Measurements from ENCODE around the gene AREL1. TPM values are rescaled to one million over a fixed set of nuclear protein-coding genes. Genes with fewer than 3 reads are reported as not detected.

The AREL1 gene
- polyA plus RNA-seq, 4 donors: 8.4 to 20.4 (median 16.4) TPM

DNA sequence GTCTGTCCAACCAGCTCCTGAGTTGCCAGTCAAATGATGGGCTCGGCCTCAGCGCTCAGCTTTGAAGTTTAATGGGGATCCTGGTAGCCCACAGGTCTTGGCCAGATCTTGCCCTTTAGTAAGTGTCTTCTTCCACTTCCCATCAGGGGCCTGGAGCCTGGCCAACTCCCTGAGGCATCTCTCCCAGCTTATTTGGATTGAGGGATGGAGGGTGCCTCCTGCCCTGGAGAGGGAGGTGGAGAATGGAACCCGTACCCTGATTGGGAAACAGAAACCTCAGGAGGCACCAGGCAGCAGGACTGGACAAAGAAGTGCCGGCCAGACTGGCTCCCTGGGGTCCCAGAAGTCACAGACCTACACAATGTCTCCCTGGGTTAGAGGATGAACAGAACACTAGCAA is 60.3 kb downstream of the AREL1 start:
- FAIRE-seq (no peak), DNase-seq (no peak)
- Histone ChIP-seq H3K4me3 (ENCODE audit: low read depth in 1 of 3, low read length in 3 of 3) (no peak overlapping the region), H3K27me3 (ENCODE audit: control insufficient read depth in 3 of 3, insufficient read depth in 3 of 3, low read length in 3 of 3) (no peaks in the 10 kb centered on the region), H3K36me3 (ENCODE audit: control insufficient read depth in 3 of 3, insufficient read depth in 2 of 3, low read depth in 1 of 3, low read length in 3 of 3) (peaks cover 3 to 11% (median 3%) of the 10 kb centered on the region in 3 donors), H3K27ac (ENCODE audit: low read depth in 1 of 3, low read length in 2 of 3) (no peak overlapping the region), H3K9me3 (ENCODE audit: control insufficient read depth in 2 of 2, insufficient read depth in 1 of 2, low read depth in 1 of 2, low read length in 1 of 2) (no peaks in the 10 kb centered on the region), H3K4me1 (ENCODE audit: control insufficient read depth in 3 of 3, insufficient read depth in 2 of 3, low read depth in 1 of 3, low read length in 2 of 3) (no peaks in the 10 kb centered on the region)
- 59 to 94% (median 87%) methylated on average over 4 of the region's 4 CpGs for WGBS, 3 donors

DNA sequence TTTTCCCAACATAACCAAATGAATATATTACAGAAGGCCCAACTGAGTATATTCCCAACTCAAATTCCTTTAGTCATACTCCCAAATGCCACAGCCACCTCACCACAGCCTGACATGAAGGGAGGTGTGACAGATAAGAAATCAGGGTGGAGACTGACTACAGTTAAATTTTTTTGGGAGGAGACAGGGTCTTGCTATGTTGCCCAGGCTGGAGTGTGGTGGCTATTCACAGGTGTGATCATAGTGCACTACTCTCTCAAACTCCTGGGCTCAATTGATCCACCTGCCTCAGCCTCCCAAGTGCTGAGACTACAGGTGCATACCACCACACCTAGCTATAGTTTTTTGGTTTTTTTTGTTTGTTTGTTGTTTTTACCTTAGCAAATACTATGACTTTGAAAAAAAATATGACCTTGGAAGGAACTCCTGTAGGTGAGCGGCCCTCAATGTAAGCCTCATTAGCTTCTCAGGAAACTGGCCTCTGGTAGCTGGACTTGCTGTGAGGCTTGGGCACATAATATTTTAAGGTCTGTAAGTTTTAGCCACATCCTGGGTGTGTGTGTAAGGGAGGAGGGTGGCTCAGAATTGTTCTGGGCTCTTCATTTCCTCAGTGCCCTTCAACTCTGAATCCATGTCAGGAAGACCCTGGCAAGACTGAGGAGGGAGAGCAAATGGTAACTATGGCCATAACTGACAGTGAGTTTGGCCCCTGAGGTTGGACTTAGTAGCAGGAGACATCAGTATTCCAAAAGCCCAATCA is 61.8 kb downstream of the AREL1 start:
- FAIRE-seq (no peak), DNase-seq (no peak)
- H3K36me3 ChIP-seq (ENCODE audit: control insufficient read depth in 3 of 3, insufficient read depth in 2 of 3, low read depth in 1 of 3, low read length in 3 of 3): peaks cover 0 to 7% (median 3%) of the 10 kb centered on the region in 3 donors
- no peak overlapping the region for H3K27ac ChIP-seq (ENCODE audit: low read depth in 1 of 3, low read length in 2 of 3)
- no peaks in the 10 kb centered on the region for H3K27me3 ChIP-seq (ENCODE audit: control insufficient read depth in 3 of 3, insufficient read depth in 3 of 3, low read length in 3 of 3)
- H3K4me3 ChIP-seq (ENCODE audit: low read depth in 1 of 3, low read length in 3 of 3): no peak overlapping the region
- WGBS, 3 donors: 93 to 97% (median 97%) methylated on average over 1 of the region's 1 CpG
- H3K9me3 ChIP-seq (ENCODE audit: control insufficient read depth in 2 of 2, insufficient read depth in 1 of 2, low read depth in 1 of 2, low read length in 1 of 2): no peaks in the 10 kb centered on the region
- H3K4me1 ChIP-seq (ENCODE audit: control insufficient read depth in 3 of 3, insufficient read depth in 2 of 3, low read depth in 1 of 3, low read length in 2 of 3): no peaks in the 10 kb centered on the region

DNA sequence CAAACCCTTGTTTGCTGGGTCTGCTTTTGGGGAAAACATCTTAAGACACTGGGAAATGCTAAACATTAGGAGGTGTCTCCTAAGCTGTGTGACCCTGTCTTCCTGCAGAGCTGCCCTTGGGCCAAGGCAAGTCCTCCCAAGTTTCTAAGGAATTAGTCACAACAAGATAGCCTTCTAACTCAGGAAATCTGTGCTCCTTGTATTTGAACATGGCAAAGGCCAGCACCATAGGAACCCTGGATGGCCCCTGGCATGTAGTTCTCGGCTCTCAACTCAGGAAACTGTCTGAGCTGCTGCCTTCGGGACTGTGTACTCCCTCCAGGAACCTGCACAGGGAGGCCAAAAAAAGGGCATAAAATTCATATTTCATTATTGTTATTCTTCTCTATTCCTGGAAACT is 63.2 kb downstream of the AREL1 start:
- no peak for DNase-seq
- no peak overlapping the region for H3K4me3 ChIP-seq (ENCODE audit: low read depth in 1 of 3, low read length in 3 of 3)
- WGBS, 3 donors: 80 to 90% (median 89%) methylated on average over 2 of the region's 2 CpGs
- peaks cover 0 to 4% (median 0%) of the 10 kb centered on the region in 3 donors for H3K4me1 ChIP-seq (ENCODE audit: control insufficient read depth in 3 of 3, insufficient read depth in 2 of 3, low read depth in 1 of 3, low read length in 2 of 3)
- no peaks in the 10 kb centered on the region for H3K27me3 ChIP-seq (ENCODE audit: control insufficient read depth in 3 of 3, insufficient read depth in 3 of 3, low read length in 3 of 3)
- peaks cover 0 to 7% (median 0%) of the 10 kb centered on the region in 3 donors for H3K36me3 ChIP-seq (ENCODE audit: control insufficient read depth in 3 of 3, insufficient read depth in 2 of 3, low read depth in 1 of 3, low read length in 3 of 3)
- no peak overlapping the region for H3K27ac ChIP-seq (ENCODE audit: low read depth in 1 of 3, low read length in 2 of 3)
- H3K9me3 ChIP-seq (ENCODE audit: control insufficient read depth in 2 of 2, insufficient read depth in 1 of 2, low read depth in 1 of 2, low read length in 1 of 2): no peaks in the 10 kb centered on the region
- FAIRE-seq: no peak

DNA sequence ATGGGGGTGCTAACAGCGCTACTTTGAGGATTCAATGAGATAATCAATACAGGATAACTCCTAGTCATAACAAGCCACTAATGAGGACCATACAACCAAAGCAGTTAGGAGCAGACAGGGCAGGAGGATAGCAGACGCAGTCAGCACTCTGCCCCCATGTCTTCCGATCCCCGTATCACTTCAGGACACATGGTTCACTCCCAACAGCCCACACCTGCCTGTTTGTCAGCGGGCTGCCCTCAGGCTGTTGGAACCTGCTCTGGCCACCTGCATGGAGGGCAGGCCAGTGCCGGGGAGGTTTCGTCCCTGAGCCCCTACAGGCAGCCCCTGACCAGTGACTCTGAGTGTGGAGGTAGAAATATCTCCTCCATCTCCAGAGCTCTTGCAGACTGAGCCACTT is 63.7 kb downstream of the AREL1 start:
- 59 to 78% (median 76%) methylated on average over 7 of the region's 7 CpGs for WGBS, 3 donors
- Histone ChIP-seq H3K27me3 (ENCODE audit: control insufficient read depth in 3 of 3, insufficient read depth in 3 of 3, low read length in 3 of 3) (peaks cover 0 to 2% (median 0%) of the 10 kb centered on the region in 3 donors), H3K4me1 (ENCODE audit: control insufficient read depth in 3 of 3, insufficient read depth in 2 of 3, low read depth in 1 of 3, low read length in 2 of 3) (peaks cover 0 to 4% (median 0%) of the 10 kb centered on the region in 3 donors), H3K36me3 (ENCODE audit: control insufficient read depth in 3 of 3, insufficient read depth in 2 of 3, low read depth in 1 of 3, low read length in 3 of 3) (peaks cover 0 to 7% (median 0%) of the 10 kb centered on the region in 3 donors), H3K27ac (ENCODE audit: low read depth in 1 of 3, low read length in 2 of 3) (no peak overlapping the region), H3K4me3 (ENCODE audit: low read depth in 1 of 3, low read length in 3 of 3) (no peak overlapping the region), H3K9me3 (ENCODE audit: control insufficient read depth in 2 of 2, insufficient read depth in 1 of 2, low read depth in 1 of 2, low read length in 1 of 2) (no peaks in the 10 kb centered on the region)
- DNase-seq: no peak
- FAIRE-seq: no peak

DNA sequence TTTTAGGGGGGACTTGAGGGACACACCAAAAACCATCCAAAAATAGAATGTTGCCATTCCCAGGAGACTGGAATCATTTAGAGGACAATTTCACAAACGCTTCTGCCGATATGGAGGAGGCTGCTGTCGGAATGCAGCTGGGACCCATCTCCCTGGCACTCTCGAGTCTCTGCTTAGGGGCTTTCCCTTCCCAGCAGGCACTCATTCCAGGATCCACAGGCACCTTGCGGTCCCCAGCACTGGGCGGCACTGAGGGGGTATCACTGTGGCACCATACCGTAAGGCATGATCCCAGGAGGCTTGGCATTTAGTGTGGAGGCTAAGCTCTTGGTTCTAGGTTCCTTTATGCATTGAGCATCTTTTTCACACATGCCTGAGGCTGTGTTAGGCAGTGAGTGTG is 64.3 kb downstream of the AREL1 start:
- WGBS, 3 donors: 64 to 84% (median 81%) methylated on average over 7 of the region's 7 CpGs
- no peaks in the 10 kb centered on the region for H3K9me3 ChIP-seq (ENCODE audit: control insufficient read depth in 2 of 2, insufficient read depth in 1 of 2, low read depth in 1 of 2, low read length in 1 of 2)
- FAIRE-seq: no peak

DNA sequence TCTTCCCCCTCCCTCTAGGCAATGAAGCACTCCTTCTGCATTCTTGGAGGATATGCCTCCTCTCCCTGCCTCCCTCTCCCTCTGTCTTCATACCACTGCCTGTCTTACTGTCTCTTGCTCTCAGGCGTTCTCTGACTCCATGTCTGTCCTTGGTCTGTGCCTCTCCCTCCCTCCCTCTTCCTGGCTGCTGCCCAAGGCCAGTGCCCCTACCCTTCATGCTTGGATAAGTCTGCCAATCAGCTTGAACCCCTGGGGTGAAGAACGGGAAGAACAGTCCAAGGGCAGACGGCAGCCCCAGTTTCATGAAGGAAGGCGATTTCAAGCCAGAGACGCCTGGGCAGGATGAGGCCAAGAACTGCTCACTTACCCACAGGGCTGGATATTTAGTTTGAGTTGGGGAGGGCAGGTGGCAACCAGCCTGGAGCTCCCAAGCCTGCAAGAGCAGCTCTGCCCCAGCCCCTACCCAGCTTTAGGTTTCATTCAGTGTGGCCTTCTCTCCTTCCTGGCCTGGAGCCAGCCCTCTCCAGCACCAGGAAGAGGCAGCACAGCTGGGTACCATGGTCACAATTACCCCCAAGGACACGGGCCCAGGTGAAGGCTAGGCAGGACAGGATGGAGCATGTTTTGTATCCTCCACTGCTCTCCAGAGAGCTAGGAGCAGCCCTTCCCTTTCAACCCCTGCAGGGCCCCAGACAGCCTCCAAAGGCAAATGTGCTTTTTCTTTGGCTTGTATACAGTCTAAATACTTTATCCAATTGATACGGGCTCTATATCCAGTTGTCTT is 65.0 kb downstream of the AREL1 start:
- Histone ChIP-seq H3K4me1 (ENCODE audit: control insufficient read depth in 3 of 3, insufficient read depth in 2 of 3, low read depth in 1 of 3, low read length in 2 of 3) (peaks cover 0 to 4% (median 0%) of the 10 kb centered on the region in 3 donors), H3K27me3 (ENCODE audit: control insufficient read depth in 3 of 3, insufficient read depth in 3 of 3, low read length in 3 of 3) (peaks cover 0 to 2% (median 0%) of the 10 kb centered on the region in 3 donors), H3K9me3 (ENCODE audit: control insufficient read depth in 2 of 2, insufficient read depth in 1 of 2, low read depth in 1 of 2, low read length in 1 of 2) (no peaks in the 10 kb centered on the region), H3K27ac (ENCODE audit: low read depth in 1 of 3, low read length in 2 of 3) (no peak overlapping the region), H3K36me3 (ENCODE audit: control insufficient read depth in 3 of 3, insufficient read depth in 2 of 3, low read depth in 1 of 3, low read length in 3 of 3) (peaks cover 0 to 4% (median 0%) of the 10 kb centered on the region in 3 donors), H3K4me3 (ENCODE audit: low read depth in 1 of 3, low read length in 3 of 3) (no peak overlapping the region)
- FAIRE-seq (no peak), DNase-seq (no peak)
- WGBS, 3 donors: 23 to 39% (median 35%) methylated on average over 7 of the region's 7 CpGs

More for the DNA sequence above, 64.3 kb downstream of the AREL1 start:
- Histone ChIP-seq H3K27ac (ENCODE audit: low read depth in 1 of 3, low read length in 2 of 3) (no peak overlapping the region), H3K36me3 (ENCODE audit: control insufficient read depth in 3 of 3, insufficient read depth in 2 of 3, low read depth in 1 of 3, low read length in 3 of 3) (peaks cover 0 to 7% (median 0%) of the 10 kb centered on the region in 3 donors), H3K4me3 (ENCODE audit: low read depth in 1 of 3, low read length in 3 of 3) (no peak overlapping the region), H3K4me1 (ENCODE audit: control insufficient read depth in 3 of 3, insufficient read depth in 2 of 3, low read depth in 1 of 3, low read length in 2 of 3) (peaks cover 0 to 4% (median 0%) of the 10 kb centered on the region in 3 donors), H3K27me3 (ENCODE audit: control insufficient read depth in 3 of 3, insufficient read depth in 3 of 3, low read length in 3 of 3) (peaks cover 0 to 2% (median 0%) of the 10 kb centered on the region in 3 donors)
- DNase-seq: no peak

DNA sequence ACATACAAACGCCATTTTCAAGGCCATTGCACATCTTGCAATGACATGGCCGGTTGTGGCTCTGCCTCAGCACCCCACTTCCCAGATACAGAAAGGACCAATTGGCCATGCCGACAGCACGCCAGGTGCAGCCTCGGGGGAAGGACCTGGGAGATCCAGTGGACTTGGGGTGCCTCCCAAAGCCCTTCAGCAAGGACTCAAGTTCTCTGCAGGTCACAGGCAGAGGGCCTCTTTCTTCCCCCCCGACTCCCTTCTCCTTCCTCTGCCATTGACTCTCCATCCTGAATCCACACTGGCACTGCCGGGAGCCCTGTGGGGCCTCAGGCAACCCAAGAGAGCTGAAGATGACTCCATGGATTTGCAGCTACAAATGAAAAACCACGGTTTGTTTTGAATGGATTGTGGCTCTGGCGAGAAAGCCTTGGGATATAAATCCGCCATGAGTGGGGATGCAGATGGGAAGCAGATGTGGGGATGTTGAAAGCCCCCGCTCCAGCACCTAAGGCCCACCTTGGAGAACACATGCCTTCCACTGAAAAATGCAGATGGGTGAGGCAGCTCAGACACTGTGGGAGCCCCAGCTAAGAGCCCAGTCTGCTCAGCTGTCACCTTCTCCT is 65.7 kb downstream of the AREL1 start:
- H3K27me3 ChIP-seq (ENCODE audit: control insufficient read depth in 3 of 3, insufficient read depth in 3 of 3, low read length in 3 of 3): peaks cover 0 to 2% (median 0%) of the 10 kb centered on the region in 3 donors
- H3K4me3 ChIP-seq (ENCODE audit: low read depth in 1 of 3, low read length in 3 of 3): no peak overlapping the region
- 79 to 90% (median 88%) methylated on average over 11 of the region's 11 CpGs for WGBS, 3 donors
- H3K27ac ChIP-seq (ENCODE audit: low read depth in 1 of 3, low read length in 2 of 3): no peak overlapping the region
- DNase-seq: no peak
- peaks cover 0 to under 1% (median 0%) of the 10 kb centered on the region in 3 donors for H3K36me3 ChIP-seq (ENCODE audit: control insufficient read depth in 3 of 3, insufficient read depth in 2 of 3, low read depth in 1 of 3, low read length in 3 of 3)
- no peak for FAIRE-seq
- no peaks in the 10 kb centered on the region for H3K9me3 ChIP-seq (ENCODE audit: control insufficient read depth in 2 of 2, insufficient read depth in 1 of 2, low read depth in 1 of 2, low read length in 1 of 2)
- H3K4me1 ChIP-seq (ENCODE audit: control insufficient read depth in 3 of 3, insufficient read depth in 2 of 3, low read depth in 1 of 3, low read length in 2 of 3): peaks cover 0 to 4% (median 0%) of the 10 kb centered on the region in 3 donors

DNA sequence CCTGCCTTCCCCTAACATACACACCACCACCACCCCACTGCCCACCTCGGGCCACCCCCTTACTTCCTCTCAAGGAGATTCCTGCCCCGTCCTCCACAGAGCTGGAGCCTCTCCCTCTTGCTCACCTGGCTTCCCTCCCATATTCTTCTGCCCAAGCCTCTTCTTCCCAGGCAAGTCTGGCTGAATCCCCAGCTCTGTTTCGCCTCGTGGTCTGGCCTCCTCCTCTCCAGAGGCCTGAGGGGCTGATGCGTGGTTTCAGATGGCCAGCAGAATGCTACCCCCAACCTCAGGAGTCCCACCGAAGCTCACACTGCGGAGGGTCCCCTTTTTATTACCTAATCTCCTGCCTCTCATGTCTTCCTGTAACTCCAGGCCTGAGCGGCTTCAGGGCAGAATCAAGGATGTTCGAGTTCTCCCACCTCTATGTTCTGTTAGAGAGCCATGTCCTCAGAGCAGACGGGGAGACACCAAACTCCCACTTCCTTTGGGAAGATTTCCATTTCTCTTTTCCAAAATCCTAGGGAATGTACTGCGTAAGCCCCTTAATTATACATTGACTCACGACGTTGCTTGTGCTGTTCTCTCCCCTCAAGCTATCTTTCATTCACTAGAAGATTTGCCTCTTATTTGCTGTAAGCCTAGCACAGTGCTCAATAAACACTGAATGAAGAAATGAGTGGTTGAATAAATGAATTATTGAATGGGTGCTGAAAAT is 67.0 kb downstream of the AREL1 start:
- no peak for FAIRE-seq
- H3K27ac ChIP-seq (ENCODE audit: low read depth in 1 of 3, low read length in 2 of 3): no peak overlapping the region
- peaks cover 0 to 4% (median 0%) of the 10 kb centered on the region in 3 donors for H3K4me1 ChIP-seq (ENCODE audit: control insufficient read depth in 3 of 3, insufficient read depth in 2 of 3, low read depth in 1 of 3, low read length in 2 of 3)
- no peak for DNase-seq
- H3K36me3 ChIP-seq (ENCODE audit: control insufficient read depth in 3 of 3, insufficient read depth in 2 of 3, low read depth in 1 of 3, low read length in 3 of 3): no peaks in the 10 kb centered on the region
- H3K9me3 ChIP-seq (ENCODE audit: control insufficient read depth in 2 of 2, insufficient read depth in 1 of 2, low read depth in 1 of 2, low read length in 1 of 2): no peaks in the 10 kb centered on the region
- H3K4me3 ChIP-seq (ENCODE audit: low read depth in 1 of 3, low read length in 3 of 3): no peak overlapping the region
- H3K27me3 ChIP-seq (ENCODE audit: control insufficient read depth in 3 of 3, insufficient read depth in 3 of 3, low read length in 3 of 3): peaks cover 0 to 2% (median 0%) of the 10 kb centered on the region in 3 donors
- WGBS, 3 donors: 74 to 78% (median 75%) methylated on average over 13 of the region's 13 CpGs
